Measurements from ENCODE around the gene KRT36.

DNA sequence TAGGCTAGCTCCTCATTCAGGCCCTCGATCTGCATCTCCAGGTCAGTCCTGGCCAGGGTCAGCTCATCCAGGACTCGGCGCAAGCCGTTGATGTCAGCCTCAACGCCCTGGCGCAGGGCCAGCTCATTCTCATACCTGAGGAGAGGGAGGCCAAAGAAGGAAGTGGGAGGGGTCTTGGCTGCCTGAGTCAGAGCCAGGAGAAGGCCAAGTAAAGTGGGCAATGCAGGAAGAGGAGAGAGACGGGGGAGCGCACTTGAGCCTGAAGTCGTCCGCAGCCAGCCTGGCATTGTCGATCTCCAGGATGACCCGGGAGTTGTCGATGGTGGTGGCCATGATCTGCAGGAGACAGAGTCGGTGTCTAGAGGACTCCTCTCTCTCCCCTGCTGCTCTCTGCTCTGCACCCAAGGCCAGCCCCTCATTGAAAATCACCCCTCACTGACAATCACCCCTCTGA, 27.1 kb upstream of the KRT36 start:
- TF ChIP-seq EZH2 (IDR thresholded peaks at IDR 0.05; ENCODE audit: borderline replicate concordance, low read depth, low read length, severe bottlenecking) = no peak
- TF ChIP-seq, protein P1, sequence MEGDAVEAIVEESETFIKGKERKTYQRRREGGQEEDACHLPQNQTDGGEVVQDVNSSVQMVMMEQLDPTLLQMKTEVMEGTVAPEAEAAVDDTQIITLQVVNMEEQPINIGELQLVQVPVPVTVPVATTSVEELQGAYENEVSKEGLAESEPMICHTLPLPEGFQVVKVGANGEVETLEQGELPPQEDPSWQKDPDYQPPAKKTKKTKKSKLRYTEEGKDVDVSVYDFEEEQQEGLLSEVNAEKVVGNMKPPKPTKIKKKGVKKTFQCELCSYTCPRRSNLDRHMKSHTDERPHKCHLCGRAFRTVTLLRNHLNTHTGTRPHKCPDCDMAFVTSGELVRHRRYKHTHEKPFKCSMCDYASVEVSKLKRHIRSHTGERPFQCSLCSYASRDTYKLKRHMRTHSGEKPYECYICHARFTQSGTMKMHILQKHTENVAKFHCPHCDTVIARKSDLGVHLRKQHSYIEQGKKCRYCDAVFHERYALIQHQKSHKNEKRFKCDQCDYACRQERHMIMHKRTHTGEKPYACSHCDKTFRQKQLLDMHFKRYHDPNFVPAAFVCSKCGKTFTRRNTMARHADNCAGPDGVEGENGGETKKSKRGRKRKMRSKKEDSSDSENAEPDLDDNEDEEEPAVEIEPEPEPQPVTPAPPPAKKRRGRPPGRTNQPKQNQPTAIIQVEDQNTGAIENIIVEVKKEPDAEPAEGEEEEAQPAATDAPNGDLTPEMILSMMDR (IDR thresholded peaks at IDR 0.05; ENCODE audit: extremely low read depth in 1 of 2, insufficient read depth in 1 of 2, low read depth in 1 of 2, low read length in 2 of 2) = no peak
- no peak for TF ChIP-seq POLR2AphosphoS5 (IDR thresholded peaks at IDR 0.05; ENCODE audit: insufficient read depth, low read depth, low read length)
- no peak for TF ChIP-seq POLR2A (IDR thresholded peaks at IDR 0.05; ENCODE audit: low read depth, low read length)
- TF ChIP-seq, protein P2, sequence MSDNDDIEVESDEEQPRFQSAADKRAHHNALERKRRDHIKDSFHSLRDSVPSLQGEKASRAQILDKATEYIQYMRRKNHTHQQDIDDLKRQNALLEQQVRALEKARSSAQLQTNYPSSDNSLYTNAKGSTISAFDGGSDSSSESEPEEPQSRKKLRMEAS (IDR thresholded peaks at IDR 0.05; ENCODE audit: insufficient read depth, insufficient read length) = no peak
- TF ChIP-seq JUN (IDR thresholded peaks at IDR 0.05; ENCODE audit: borderline replicate concordance, insufficient read depth, insufficient read length, low read depth) = no peak
- TF ChIP-seq FOS (IDR thresholded peaks at IDR 0.05; ENCODE audit: borderline replicate concordance, insufficient read depth, low read length) = no peak

All from endothelial cell of umbilical vein (primary cell).